H1 (cell line): ENCODE data around the gene TEX55.

Experiments used
- CREB1 ChIP-seq: IDR thresholded peaks from 2 replicates; pipeline ENCODE4 v1.6.1; 2012; ENCODE audit warnings: inconsistent platforms
- EGR1 ChIP-seq: IDR thresholded peaks from 2 replicates; pipeline ENCODE4 v1.6.1; 2011; ENCODE audit warnings: low read depth, low read length, borderline replicate concordance
- EP300 ChIP-seq, 2 experiments: IDR thresholded peaks; 1 replicate in 1 of 2; 2 replicates in 1 of 2; pipeline ENCODE4 v1.6.1; 2011 to 2012; ENCODE audit warnings: low read depth in 2 of 2, low read length in 2 of 2, mild to moderate bottlenecking in 2 of 2, borderline replicate concordance in 1 of 2, inconsistent platforms in 1 of 2, moderate library complexity in 1 of 2
- GTF2F1 ChIP-seq: IDR thresholded peaks from 2 replicates; pipeline ENCODE4 v1.6.1; 2012; ENCODE audit warnings: low read depth, low read length, improper control_type of control experiment, borderline replicate concordance
- KDM4A ChIP-seq: IDR thresholded peaks from one replicate; pipeline ENCODE4 v1.7.1; 2012; ENCODE audit warnings: low read depth, mild to moderate bottlenecking, moderate library complexity, low read length, inconsistent platforms; ENCODE audit not compliant: severe bottlenecking
- MAFK ChIP-seq: IDR thresholded peaks from 2 replicates; pipeline ENCODE4 v1.6.1; 2012; ENCODE audit warnings: low read depth, mild to moderate bottlenecking, improper control_type of control experiment, low read length
- POLR2A ChIP-seq, 2 experiments: IDR thresholded peaks; 1 replicate in 1 of 2; 2 replicates in 1 of 2; pipeline ENCODE4 v1.6.1; 2011; ENCODE audit warnings: low read depth in 2 of 2, low read length in 2 of 2, mild to moderate bottlenecking in 2 of 2; ENCODE audit errors: control extremely low read depth in 1 of 2
- RAD21 ChIP-seq, 2 experiments: IDR thresholded peaks in 1 of 2; conservative IDR thresholded peaks in 1 of 2; 2 replicates each; pipeline ENCODE4 v1.6.1; 2011; ENCODE audit warnings: low read depth in 2 of 2, low read length in 2 of 2, improper control_type of control experiment in 1 of 2, inconsistent platforms in 1 of 2, mild to moderate bottlenecking in 1 of 2, moderate library complexity in 1 of 2
- RFX5 ChIP-seq: IDR thresholded peaks from 2 replicates; pipeline ENCODE4 v1.6.1; 2011; ENCODE audit warnings: low read depth, low read length, improper control_type of control experiment, borderline replicate concordance
- YY1 ChIP-seq: IDR thresholded peaks from 2 replicates; pipeline ENCODE4 v1.6.1; 2011; ENCODE audit warnings: low read depth, mild to moderate bottlenecking, low read length
- TF ChIP-seq, protein P1 (sequence below), 3 experiments: IDR thresholded peaks; 1 replicate in 2 of 3; 2 replicates in 1 of 3; pipeline versions ENCODE4 v1.5.1 to v1.6.1; 2011; ENCODE audit warnings: low read length in 3 of 3, mild to moderate bottlenecking in 3 of 3, inconsistent platforms in 2 of 3, low read depth in 1 of 3, moderate library complexity in 1 of 3; ENCODE audit not compliant: insufficient read depth in 1 of 3; ENCODE audit errors: control extremely low read depth in 1 of 3
- TF ChIP-seq, protein P2 (sequence below): IDR thresholded peaks from 2 replicates; pipeline ENCODE4 v1.6.1; 2012; ENCODE audit warnings: inconsistent platforms
- TF ChIP-seq, protein P3 (sequence below): IDR thresholded peaks from 2 replicates; pipeline ENCODE4 v1.6.1; 2011; ENCODE audit warnings: low read depth, mild to moderate bottlenecking, low read length; ENCODE audit not compliant: insufficient read depth

DNA sequence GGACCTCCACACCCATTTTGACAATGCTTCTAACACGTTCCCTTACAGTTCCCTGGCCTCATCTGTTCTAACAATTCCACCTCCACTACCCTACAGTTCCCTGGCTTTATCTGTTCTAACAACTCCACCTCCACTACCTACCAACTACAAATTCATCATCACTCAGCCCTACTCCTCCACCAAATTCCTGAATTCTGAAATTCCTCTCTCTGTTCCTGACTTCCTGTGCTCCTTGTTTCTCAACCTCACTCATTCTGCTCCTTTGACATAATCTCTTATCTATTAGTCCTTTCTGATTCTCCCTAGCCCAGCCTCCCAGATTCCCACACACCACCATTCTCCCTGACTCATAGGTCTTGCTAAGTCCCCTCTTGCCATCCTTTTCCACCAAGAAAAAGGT lies 49.9 kb downstream of the TEX55 start:
- TF ChIP-seq, protein P1, sequence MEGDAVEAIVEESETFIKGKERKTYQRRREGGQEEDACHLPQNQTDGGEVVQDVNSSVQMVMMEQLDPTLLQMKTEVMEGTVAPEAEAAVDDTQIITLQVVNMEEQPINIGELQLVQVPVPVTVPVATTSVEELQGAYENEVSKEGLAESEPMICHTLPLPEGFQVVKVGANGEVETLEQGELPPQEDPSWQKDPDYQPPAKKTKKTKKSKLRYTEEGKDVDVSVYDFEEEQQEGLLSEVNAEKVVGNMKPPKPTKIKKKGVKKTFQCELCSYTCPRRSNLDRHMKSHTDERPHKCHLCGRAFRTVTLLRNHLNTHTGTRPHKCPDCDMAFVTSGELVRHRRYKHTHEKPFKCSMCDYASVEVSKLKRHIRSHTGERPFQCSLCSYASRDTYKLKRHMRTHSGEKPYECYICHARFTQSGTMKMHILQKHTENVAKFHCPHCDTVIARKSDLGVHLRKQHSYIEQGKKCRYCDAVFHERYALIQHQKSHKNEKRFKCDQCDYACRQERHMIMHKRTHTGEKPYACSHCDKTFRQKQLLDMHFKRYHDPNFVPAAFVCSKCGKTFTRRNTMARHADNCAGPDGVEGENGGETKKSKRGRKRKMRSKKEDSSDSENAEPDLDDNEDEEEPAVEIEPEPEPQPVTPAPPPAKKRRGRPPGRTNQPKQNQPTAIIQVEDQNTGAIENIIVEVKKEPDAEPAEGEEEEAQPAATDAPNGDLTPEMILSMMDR (IDR thresholded peaks at IDR 0.05; ENCODE audit: control extremely low read depth in 1 of 3, insufficient read depth in 1 of 3, low read depth in 1 of 3, low read length in 3 of 3) = no peak
- TF ChIP-seq YY1 (no peak), MAFK (no peak), POLR2A (IDR thresholded peaks at IDR 0.05; ENCODE audit: control extremely low read depth in 1 of 2, low read depth in 2 of 2, low read length in 2 of 2) (no peak), RAD21 (IDR thresholded peaks at IDR 0.05 in 1 of 2, conservative IDR thresholded peaks at IDR 0.05 in 1 of 2; ENCODE audit: low read depth in 2 of 2, low read length in 2 of 2) (no peak), CREB1 (no peak), KDM4A (no peak), RFX5 (no peak), GTF2F1 (no peak), EP300 (IDR thresholded peaks at IDR 0.05; ENCODE audit: borderline replicate concordance in 1 of 2, low read depth in 2 of 2, low read length in 2 of 2) (no peak), EGR1 (no peak)
- TF ChIP-seq, protein P2, sequence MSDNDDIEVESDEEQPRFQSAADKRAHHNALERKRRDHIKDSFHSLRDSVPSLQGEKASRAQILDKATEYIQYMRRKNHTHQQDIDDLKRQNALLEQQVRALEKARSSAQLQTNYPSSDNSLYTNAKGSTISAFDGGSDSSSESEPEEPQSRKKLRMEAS = no peak
- TF ChIP-seq, protein P3, sequence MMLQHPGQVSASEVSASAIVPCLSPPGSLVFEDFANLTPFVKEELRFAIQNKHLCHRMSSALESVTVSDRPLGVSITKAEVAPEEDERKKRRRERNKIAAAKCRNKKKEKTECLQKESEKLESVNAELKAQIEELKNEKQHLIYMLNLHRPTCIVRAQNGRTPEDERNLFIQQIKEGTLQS = no peak
